ENCODE measurements around the gene ZDHHC20.
A peak's percentile ranks its signal among the peaks of the same experiment; 100 is the strongest.
"Not testable (repeated sequence)": the region's sequence is repeated elsewhere in the genome, so short reads cannot be mapped to it uniquely, and the experiment has no call there.

ZDHHC20 gene

DNA sequence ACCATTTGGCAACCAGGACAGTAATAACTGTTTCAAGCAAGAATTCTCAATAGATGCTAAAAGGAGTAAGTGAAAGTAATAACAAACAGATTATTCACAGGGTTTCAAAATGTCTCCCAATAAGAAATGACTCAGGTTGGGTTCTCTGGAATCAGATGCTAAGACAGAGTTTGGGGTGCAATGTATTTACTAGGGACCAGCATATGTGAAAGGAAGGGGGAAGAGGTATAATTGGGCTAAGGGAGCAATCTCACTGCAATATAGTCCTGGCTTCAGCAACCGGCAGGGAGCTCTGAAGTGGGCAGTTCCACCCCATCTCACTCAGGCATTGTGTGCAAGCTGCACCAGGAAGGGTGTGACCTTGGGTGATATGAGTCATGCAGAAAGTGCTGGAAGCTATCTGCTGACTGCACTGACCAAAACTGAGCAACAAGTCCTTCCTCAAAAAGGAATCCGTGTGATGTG, 23.4 kb downstream of the ZDHHC20 start:
- peak; percentile 88 for DNase-seq (ENCODE audit: low spot score)

DNA sequence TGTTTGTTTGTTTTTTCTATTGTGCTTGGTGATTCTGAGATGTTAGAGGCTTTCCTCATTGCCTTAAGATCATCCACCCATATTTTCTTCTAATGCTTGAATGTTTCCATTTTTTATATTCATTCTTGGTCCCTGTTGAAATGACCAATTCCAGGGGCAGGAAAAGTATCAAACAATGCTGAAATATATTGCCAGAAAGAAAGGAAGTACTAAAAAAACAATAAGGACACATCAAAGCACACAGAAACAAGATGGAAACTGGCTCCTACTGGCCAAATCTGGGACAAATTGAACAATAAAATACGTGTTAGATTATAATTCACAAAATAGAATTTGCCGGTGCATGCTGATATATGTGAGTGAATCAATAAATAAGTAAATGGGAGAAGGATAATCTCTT, 23.9 kb downstream of the ZDHHC20 start:
- no peak for DNase-seq (ENCODE audit: low spot score)

DNA sequence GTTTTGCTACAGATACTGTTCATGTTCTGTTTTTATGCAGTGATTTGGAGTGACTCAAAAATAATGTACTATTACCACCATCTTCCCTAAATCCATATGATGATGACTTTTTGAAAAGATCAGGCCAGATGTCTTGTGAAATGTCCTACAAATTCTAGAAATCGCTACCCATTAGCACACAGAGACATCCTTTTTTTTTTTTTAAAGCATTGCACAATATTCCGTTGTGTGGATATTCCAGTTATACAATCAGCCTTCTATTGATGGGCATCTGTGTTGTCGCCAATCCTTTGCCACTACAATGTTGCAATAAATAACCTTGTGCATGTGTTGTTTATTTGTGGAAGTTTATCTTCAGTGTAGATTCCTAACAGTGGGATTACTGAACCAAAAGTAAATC, 24.5 kb downstream of the ZDHHC20 start:
- no peak for DNase-seq (ENCODE audit: low spot score)

DNA sequence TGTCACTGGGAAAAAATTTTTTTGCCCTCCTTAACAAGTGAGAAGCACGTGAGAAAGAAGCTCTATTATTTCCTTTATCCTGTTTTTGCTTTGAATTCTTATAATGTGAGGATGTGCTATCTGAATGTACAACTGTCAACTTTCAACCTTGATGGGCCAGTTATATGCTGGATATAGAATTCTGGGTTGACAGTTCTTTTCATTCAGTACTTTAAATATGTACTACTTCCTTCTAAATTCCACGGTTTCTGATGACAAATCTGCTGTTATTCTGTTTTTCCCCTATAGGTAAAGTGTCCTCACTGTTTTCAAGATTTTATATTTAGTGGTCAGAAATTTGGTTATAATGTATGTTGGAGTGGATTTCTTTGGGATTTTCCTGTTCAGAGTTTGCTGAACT, 29.9 kb downstream of the ZDHHC20 start:
- no peak for DNase-seq (ENCODE audit: low spot score)

DNA sequence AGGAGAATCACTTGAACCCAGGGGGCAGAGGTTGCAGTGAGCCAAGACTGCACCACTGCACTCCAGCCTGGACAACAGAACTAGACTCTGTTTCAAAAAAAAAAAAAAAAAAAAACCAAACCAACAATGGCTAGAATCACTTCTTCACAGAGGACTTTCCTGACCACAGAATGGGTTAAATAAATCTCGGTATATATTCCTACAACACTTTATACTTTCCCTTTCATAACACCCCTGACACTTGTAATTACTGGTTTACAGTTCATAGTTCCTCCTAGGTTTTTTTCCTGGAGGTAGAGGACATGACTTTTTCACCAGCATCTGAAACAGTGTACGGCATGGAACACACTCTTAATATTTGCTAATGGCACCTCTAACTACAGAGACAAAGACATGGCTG, 31.4 kb downstream of the ZDHHC20 start:
- DNase-seq (ENCODE audit: low spot score), result no peak

DNA sequence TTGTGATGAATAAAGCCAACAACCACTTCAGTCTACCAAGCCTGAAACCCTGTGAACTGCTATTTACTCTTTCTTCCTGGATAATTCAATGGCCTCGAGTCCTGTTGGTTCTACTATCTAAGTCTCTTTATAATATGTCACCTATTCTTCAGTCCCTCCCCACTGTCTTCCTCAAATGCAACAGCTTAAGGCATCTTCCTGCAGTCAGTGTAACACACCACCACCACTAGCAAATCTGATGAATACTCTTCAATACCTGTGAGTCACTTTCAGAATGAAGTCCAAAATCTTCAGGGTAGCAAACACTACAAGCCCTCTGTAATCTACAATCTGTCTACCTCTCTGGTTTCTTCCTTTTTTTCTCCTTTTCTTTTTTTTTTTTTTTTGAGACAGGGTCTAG, 32.9 kb downstream of the ZDHHC20 start:
- peak; percentile 48 for DNase-seq (ENCODE audit: low spot score)

DNA sequence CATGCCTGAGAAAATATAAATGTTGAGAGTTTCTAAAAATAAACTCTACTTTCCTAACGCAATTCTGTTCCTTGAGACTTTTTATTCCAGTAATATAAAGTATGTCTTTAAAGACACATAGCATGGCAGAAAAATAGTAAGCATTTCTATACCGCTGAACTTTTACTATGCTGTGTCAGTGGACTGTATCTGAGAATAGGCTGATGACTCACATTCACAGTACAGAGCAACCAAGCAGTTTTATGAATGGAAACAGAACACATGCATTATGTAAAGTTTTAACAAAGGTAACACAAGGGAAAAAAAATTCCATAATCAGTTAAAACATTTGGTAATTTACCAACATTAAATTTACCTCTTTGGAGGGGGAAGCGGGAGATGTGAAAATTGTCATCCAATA, 38.4 kb downstream of the ZDHHC20 start:
- peak; percentile 40 for DNase-seq (ENCODE audit: low spot score)

DNA sequence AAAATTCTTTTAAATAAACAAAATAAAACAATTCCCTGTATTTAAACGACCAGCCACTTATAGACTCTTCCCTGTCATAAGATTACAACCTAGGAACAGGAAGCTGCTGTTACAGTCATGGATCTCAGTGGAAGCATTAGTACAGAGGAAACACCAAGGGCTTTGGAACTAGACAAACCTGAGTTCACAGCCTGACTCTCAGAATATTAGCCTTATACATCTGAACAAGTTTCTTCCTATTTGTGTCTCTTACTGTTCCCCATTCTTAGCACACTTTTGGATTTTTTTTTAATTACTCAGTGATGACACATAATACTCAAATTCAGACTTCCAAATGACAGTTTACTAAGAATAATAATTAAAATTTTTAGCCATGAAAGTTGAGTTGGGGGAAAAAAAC, 46.1 kb downstream of the ZDHHC20 start:
- peak; percentile 15 for DNase-seq (ENCODE audit: low spot score)

DNA sequence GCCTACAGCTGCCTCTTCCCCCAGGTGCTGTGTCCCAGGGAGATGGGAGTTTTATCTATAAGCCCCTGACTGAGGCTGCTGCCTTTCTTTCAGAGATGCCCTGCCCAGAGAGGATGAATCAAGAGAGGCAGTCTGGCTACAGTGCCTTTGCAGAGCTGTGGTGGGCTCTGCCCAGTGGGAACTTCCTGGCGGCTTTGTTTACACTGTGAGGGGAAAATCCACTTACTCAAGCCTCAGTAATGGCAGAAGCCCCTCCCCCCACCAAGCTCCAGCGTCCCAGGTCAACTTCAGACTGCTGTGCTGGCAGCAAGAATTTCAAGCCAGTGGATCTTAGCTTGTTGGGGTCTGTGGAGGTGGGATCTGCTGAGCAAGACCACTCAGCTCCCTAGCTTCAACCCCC, 48.6 kb downstream of the ZDHHC20 start:
- DNase-seq (ENCODE audit: low spot score), result peak; percentile 53

DNA sequence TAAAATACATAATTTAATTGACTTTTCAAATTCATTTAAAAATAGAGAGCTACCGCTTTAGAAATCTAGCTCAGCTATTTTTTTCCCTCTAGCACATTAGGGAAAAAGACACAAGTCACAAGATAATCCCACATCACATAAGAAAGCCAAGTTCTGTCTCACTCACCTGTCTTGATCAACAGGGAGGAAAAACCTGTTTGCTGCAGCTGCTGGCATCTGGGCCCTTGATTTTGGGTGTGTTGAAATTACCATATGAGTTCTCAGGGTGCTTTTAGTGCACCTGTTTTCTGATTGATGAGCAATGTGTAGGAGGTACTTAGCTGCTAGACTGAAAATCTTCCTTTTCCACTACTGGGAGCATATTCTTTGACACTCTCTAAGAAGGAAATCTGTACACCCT, 53.8 kb downstream of the ZDHHC20 start:
- no peak for DNase-seq (ENCODE audit: low spot score)

DNA sequence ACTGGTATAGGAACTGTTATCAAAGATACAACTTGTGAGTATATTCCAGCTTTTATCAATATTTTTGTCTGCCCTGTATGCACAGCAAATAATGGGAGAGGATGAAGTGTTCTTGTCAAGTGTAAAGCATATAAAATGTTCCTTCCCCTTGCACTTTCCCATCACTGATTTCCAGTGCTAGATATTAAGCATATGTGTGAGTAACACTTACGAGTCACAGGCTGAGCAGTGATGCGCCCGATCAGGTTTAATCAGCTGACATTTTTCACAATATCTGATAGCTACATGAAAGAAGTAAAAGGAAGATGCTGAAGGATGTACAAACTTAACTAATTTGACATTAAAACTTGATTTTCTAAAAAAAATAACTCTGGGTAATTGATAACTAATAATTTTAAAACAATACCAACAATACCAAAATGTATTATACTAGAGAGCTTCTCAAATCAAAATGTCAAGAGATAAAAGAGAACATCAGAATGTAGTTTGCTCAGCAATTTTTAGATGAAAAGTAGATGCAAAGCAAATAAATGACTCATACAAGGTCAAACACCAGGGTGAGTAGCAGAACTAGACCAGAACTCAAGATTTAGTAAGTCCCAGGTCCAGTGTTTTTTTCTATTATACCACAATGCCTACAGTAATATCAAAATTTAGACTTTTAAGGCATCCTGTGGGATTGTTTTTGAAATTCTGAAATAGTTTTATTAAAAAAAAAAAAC, 56.4 kb downstream of the ZDHHC20 start:
- DNase-seq (ENCODE audit: low spot score), result peak; percentile 66

DNA sequence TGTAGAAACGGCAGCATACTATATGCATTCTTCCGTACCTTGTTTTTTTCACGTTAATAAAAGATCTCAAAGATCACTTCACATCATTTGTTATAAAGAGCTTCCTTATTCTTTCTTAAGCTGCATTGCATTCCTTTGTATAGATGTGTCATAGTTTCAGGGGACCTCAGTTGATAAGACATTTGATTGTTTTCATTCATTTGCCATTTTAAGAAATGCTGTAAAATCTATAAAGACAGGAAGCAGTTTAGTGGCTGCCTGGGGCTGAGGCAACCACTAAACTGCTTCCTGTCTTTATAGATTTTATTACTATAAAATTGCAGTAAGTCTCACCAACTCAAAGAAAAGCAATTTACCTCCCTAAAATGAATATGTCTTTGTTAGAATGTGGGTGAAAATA, 59.4 kb downstream of the ZDHHC20 start:
- peak; percentile 37 for DNase-seq (ENCODE audit: low spot score)

DNA sequence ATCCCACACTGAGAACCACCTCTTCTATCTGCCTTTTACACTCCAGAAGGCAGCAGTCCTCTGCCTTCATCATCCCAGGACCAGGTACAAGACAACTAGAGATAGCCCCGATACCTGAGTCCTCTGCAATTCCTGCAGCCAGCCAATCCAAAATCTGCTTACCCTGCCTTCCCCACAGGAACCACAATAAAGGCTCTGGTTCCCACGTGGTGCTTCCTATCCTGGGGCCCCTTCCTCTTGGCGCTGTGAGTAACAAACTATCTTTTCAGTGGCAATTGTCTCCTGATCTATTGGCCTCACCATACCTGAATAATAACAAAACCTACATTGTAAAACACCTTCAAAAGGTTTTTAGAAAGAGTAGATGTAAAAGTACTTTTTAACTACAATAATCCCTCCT, 63.1 kb downstream of the ZDHHC20 start:
- DNase-seq (ENCODE audit: low spot score), result no peak

DNA sequence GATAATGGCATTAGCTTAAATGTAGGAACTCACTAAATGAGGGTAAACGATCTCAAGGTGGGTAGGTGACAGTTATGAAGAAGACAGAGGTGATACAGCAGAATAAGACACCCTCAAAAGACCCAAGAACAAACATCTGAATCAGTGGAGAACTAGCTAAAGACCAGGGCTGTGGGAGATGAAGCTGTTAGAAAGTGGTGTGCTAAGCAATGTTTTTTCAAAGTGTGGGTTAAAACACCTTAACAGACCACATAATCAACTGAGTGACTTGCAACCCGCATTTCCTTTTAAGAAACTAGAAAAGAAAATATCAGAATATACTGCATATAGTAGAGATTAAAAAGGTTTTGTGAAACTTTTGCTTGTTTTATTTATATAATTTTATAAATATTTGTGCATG, 70.0 kb downstream of the ZDHHC20 start:
- no peak for DNase-seq (ENCODE audit: low spot score)

DNA sequence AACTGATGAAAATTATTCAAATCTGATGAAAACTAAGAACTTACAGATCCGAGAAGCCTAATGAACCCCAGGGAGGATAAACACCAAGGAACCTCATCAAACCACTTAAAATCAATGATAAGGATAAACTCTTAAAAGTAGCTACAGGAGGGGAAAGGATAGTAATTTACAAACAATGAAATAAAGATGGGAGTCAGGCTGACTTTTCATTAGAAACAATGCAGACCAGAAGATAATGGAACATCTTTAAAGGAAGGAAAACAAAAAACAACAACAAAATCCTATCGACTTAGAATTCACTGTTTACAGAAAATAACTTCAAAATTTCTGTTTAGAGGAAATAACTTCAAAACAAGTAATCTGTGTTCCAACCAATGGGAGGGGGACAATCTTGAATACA, 73.4 kb downstream of the ZDHHC20 start:
- no peak for DNase-seq (ENCODE audit: low spot score)

DNA sequence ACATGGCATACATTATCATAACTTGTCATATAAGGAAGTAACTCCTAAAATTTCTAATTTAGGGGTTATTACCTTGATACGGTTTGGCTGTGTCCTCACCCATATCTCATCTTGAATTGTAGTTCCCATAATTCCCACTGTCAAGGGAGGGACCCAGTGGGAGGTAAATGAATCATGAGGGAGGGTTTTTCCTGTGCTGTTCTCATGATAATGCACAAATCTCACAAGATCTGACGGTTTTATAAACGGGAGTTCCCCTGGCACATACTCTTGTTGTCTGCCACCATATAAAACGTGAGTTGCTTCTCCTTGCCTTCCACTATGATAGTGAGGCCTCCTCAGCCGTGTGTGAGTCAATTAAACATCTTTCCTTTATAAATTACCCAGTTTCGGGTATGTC, 76.0 kb downstream of the ZDHHC20 start:
- DNase-seq (ENCODE audit: low spot score), result no peak

DNA sequence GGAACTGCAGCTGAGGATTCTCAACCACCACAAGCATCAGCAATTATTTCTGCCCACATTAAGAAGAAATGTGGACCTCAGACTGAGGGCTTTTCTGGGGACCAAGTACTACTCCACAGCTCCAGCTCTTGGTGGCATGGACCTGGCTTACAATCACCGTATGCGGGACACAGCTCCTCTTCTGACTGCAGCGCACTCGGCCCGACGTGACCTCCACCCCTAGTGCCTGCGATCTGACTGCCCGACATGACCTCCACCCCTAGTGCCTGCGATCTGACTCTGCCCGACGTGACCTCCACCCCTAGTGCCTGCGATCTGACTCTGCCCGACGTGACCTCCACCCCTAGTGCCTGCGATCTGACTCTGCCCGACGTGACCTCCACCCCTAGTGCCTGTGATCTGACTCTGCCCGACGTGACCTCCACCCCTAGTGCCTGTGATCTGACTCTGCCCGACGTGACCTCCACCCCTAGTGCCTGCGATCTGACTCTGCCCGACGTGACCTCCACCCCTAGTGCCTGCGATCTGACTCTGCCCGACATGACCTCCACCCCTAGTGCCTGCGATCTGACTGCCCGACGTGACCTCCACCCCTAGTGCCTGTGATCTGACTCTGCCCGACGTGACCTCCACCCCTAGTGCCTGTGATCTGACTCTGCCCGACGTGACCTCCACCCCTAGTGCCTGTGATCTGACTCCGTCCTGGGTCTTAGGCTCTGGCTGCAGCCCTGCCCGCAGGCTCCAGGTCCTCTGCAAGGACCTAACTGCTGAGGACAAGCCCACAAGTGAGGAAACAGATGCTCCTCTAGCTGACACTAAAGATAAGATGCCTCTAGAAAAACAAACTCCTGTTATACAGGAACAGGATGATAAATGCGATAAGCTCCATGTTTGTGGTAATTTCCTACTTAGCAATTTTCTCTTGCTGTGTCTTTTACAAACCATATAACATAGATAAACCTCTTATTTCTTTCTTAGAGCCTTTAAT, 81.8 kb downstream of the ZDHHC20 start:
- DNase-seq (ENCODE audit: low spot score), result not testable (repeated sequence)

DNA sequence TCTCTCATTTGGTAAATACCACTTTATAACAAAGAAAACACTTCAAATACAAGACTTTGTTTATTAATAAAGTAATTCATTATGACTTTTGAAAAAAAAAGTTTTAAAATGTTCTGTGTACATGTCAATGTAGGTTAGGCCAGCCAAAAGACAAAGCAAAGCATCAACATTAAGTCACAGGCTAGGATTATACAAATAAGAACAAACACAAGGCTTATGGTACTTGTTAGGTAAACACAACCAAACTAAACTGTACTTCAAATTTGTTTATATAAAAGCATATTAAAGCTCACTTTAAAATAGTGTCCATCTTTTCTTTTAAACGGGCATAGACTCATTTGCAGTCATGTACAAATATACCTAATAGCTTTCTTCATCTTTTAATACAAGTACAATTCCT, 86.6 kb downstream of the ZDHHC20 start:
- no peak for DNase-seq (ENCODE audit: low spot score)

DNA sequence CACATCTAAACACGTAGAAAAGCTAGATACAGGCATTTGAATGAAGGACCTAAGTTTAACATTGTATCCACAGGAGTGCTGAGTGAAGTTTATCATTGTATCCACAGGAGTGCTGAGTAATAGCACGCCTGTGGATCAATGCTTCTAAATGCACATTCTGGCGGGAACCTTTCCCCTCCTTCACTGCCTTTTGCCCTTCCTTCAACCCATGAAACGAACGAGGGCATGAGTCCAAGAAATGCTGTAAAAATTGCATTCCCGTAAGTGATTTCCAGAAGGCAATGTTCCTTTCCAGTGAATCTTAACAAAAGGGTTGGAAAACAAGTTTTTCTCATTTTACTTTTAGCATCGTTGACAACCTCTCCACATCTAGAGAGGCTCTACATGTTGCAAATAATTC, 88.1 kb downstream of the ZDHHC20 start:
- DNase-seq (ENCODE audit: low spot score), result no peak

DNA sequence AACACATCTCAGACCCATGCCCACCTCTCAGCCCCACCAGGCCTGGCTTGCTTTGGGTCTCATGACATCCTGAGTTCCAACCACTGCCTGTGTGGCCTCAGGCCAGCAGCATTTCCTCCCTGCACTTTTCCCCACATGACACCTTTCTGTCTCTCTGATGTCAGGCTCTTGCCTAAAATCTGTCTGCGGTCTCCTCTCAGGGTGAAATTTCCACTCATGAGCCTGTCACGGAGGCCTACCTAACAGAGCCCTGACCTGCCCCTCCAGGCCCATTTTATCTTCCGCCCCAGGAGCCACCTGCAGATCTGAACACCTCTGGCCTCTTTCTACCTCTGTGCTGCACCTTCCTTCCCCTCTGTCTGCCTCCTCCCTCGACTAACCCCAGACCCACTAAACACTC, 93.5 kb downstream of the ZDHHC20 start:
- DNase-seq (ENCODE audit: low spot score), result no peak

DNA sequence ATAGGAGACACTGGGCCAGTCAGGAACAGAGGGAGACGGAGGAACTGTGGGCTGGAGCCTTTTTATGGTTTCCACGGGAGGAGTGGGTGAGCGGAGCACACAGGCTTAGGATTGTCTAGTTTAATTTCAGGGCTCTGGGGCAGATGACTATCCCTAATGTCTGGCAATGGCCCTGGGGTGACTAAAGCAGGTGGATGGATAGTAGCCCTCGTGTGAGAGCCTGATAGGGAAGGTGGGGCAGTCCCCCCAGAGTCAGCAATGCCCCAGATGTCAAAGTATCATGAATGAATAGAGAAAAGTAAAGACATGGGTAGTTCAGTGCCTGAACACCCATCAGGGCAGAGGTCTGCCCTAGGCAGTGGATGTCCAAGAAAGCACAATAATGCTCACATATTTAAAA, 94.2 kb downstream of the ZDHHC20 start:
- no peak for DNase-seq (ENCODE audit: low spot score)

DNA sequence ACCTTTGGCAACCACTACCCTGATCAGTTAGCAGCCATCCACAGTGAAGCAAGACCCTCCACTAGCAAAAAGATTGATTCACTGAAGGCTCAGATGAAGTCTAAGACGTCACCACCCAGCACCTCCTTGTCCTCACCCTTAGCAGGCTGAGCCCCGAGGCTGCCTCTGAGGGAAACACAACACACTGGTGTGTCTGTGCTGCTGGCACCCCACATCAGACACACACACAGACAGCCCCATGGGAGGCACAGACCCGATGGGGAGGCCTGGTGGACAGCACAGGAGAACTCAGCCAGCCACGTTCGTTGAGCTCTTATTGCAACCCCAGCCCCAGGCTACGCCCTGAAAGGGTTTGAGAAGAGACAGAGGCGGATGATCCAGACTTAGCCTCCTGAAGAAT, 94.7 kb downstream of the ZDHHC20 start:
- DNase-seq (ENCODE audit: low spot score), result no peak

DNA sequence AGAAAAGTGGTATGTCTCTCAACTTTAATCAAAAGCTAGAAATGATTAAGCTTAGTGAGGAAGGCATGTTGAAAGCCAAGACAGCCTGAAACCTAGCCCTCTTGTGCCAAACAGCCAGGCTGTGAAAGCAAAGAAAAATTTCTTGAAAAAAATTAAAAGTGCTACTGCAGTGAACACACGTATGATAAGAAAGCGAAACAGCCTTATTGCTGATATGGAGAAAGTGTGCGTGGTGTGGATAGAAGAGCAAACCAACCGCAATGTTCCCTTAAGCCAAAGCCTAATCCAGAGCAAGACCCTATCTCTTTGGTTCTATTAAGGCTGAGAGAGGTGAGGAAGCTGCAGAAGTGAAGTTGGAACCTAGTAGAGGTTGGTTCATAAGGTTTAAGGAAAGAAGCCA, 96.4 kb downstream of the ZDHHC20 start:
- no peak for DNase-seq (ENCODE audit: low spot score)

Data from kidney tubule cell (primary cell).